Measurements from ENCODE around the gene ASTL. TPM values are rescaled to one million over a fixed set of nuclear protein-coding genes. Genes with fewer than 3 reads are reported as not detected.
"Not testable (repeated sequence)": the region's sequence is repeated elsewhere in the genome, so short reads cannot be mapped to it uniquely, and the experiment has no call there.

The ASTL gene
- total and polyA plus RNA-seq, 9 donors, result 0.09 to 0.24 (median 0.18) TPM; not detected in 5

- no peak overlapping the region for H3K27ac ChIP-seq (ENCODE audit: low read length)
- peak; percentile 49 for DNase-seq
- H3K27me3 ChIP-seq (ENCODE audit: control insufficient read depth, insufficient read depth, low read length), result no peaks in the 10 kb centered on the region
- WGBS (ENCODE audit: insufficient coverage), result 45% methylated on average over 16 of the region's 22 CpGs
- H3K36me3 ChIP-seq (ENCODE audit: control insufficient read depth, insufficient read depth, low read length), result no peaks in the 10 kb centered on the region
- peaks cover 26% of the 10 kb centered on the region for H3K4me1 ChIP-seq (ENCODE audit: control insufficient read depth, insufficient read depth, low read length)
- H3K9me3 ChIP-seq (replicated peaks; ENCODE audit: control insufficient read depth, low read depth, low read length), result no peaks in the 10 kb centered on the region
- no peak overlapping the region for H3K4me3 ChIP-seq (ENCODE audit: low read length)
Observed at GRCh38 chr2:96089356-96090195, 48.7 kb downstream of the ASTL start.

- 77% methylated on average over 13 of the region's 19 CpGs for WGBS (ENCODE audit: insufficient coverage)
- Histone ChIP-seq H3K4me1 (ENCODE audit: control insufficient read depth, insufficient read depth, low read length) (peaks cover 33% of the 10 kb centered on the region), H3K27me3 (ENCODE audit: control insufficient read depth, insufficient read depth, low read length) (no peaks in the 10 kb centered on the region), H3K36me3 (ENCODE audit: control insufficient read depth, insufficient read depth, low read length) (no peaks in the 10 kb centered on the region), H3K9me3 (replicated peaks; ENCODE audit: control insufficient read depth, low read depth, low read length) (no peaks in the 10 kb centered on the region), H3K27ac (ENCODE audit: low read length) (no peak overlapping the region), H3K4me3 (ENCODE audit: low read length) (no peak overlapping the region)
- DNase-seq, result no peak
Observed at GRCh38 chr2:96088340-96089335, 49.7 kb downstream of the ASTL start.

- H3K4me1 ChIP-seq (ENCODE audit: control insufficient read depth, insufficient read depth, low read length), result peaks cover 40% of the 10 kb centered on the region
- H3K27me3 ChIP-seq (ENCODE audit: control insufficient read depth, insufficient read depth, low read length), result no peaks in the 10 kb centered on the region
- no peak overlapping the region for H3K27ac ChIP-seq (ENCODE audit: low read length)
- H3K9me3 ChIP-seq (replicated peaks; ENCODE audit: control insufficient read depth, low read depth, low read length), result no peaks in the 10 kb centered on the region
- DNase-seq, result no peak
- H3K36me3 ChIP-seq (ENCODE audit: control insufficient read depth, insufficient read depth, low read length), result no peaks in the 10 kb centered on the region
- no CpG with 5 or more reads among the region's 2 CpGs for WGBS (ENCODE audit: insufficient coverage)
- H3K4me3 ChIP-seq (ENCODE audit: low read length), result no peak overlapping the region
Observed at GRCh38 chr2:96087130-96087529, 51.2 kb downstream of the ASTL start.

- Histone ChIP-seq H3K9me3 (replicated peaks; ENCODE audit: control insufficient read depth, low read depth, low read length) (no peaks in the 10 kb centered on the region), H3K27me3 (ENCODE audit: control insufficient read depth, insufficient read depth, low read length) (no peaks in the 10 kb centered on the region), H3K36me3 (ENCODE audit: control insufficient read depth, insufficient read depth, low read length) (no peaks in the 10 kb centered on the region), H3K4me1 (ENCODE audit: control insufficient read depth, insufficient read depth, low read length) (peaks cover 32% of the 10 kb centered on the region), H3K4me3 (ENCODE audit: low read length) (no peak overlapping the region), H3K27ac (ENCODE audit: low read length) (no peak overlapping the region)
- DNase-seq, result no peak
- WGBS (ENCODE audit: insufficient coverage), result 92% methylated on average over 9 of the region's 12 CpGs
Observed at GRCh38 chr2:96085541-96086355, 52.6 kb downstream of the ASTL start.

GRCh38 chr2:96084858-96085518 is 53.3 kb downstream of the ASTL start:
- not testable (repeated sequence) for H3K9me3 ChIP-seq (replicated peaks; ENCODE audit: control insufficient read depth, low read depth, low read length); H3K4me3 ChIP-seq (ENCODE audit: low read length); H3K27me3 ChIP-seq (ENCODE audit: control insufficient read depth, insufficient read depth, low read length); H3K27ac ChIP-seq (ENCODE audit: low read length); DNase-seq; H3K36me3 ChIP-seq (ENCODE audit: control insufficient read depth, insufficient read depth, low read length)
- peaks cover 27% of the 10 kb centered on the region for H3K4me1 ChIP-seq (ENCODE audit: control insufficient read depth, insufficient read depth, low read length)
- WGBS (ENCODE audit: insufficient coverage), result 63% methylated on average over 5 of the region's 7 CpGs

- no peak overlapping the region for H3K4me3 ChIP-seq (ENCODE audit: low read length)
- H3K27ac ChIP-seq (ENCODE audit: low read length), result no peak overlapping the region
- no peaks in the 10 kb centered on the region for H3K36me3 ChIP-seq (ENCODE audit: control insufficient read depth, insufficient read depth, low read length)
- no peaks in the 10 kb centered on the region for H3K27me3 ChIP-seq (ENCODE audit: control insufficient read depth, insufficient read depth, low read length)
- peaks cover 20% of the 10 kb centered on the region for H3K4me1 ChIP-seq (ENCODE audit: control insufficient read depth, insufficient read depth, low read length)
- DNase-seq, result no peak
- no peaks in the 10 kb centered on the region for H3K9me3 ChIP-seq (replicated peaks; ENCODE audit: control insufficient read depth, low read depth, low read length)
- 82% methylated on average over 20 of the region's 22 CpGs for WGBS (ENCODE audit: insufficient coverage)
Observed at GRCh38 chr2:96083989-96084857, 54.1 kb downstream of the ASTL start.

- 61% methylated on average over 4 of the region's 9 CpGs for WGBS (ENCODE audit: insufficient coverage)
- Histone ChIP-seq H3K4me1 (ENCODE audit: control insufficient read depth, insufficient read depth, low read length) (peaks cover 20% of the 10 kb centered on the region), H3K4me3 (ENCODE audit: low read length) (no peak overlapping the region), H3K27ac (ENCODE audit: low read length) (no peak overlapping the region), H3K36me3 (ENCODE audit: control insufficient read depth, insufficient read depth, low read length) (no peaks in the 10 kb centered on the region), H3K9me3 (replicated peaks; ENCODE audit: control insufficient read depth, low read depth, low read length) (no peaks in the 10 kb centered on the region), H3K27me3 (ENCODE audit: control insufficient read depth, insufficient read depth, low read length) (no peaks in the 10 kb centered on the region)
- peak; percentile 36 for DNase-seq
Observed at GRCh38 chr2:96083064-96083939, 55.0 kb downstream of the ASTL start.

- Histone ChIP-seq H3K9me3 (replicated peaks; ENCODE audit: control insufficient read depth, low read depth, low read length) (no peaks in the 10 kb centered on the region), H3K36me3 (ENCODE audit: control insufficient read depth, insufficient read depth, low read length) (no peaks in the 10 kb centered on the region), H3K4me3 (ENCODE audit: low read length) (no peak overlapping the region), H3K4me1 (ENCODE audit: control insufficient read depth, insufficient read depth, low read length) (peaks cover 20% of the 10 kb centered on the region), H3K27ac (ENCODE audit: low read length) (no peak overlapping the region), H3K27me3 (ENCODE audit: control insufficient read depth, insufficient read depth, low read length) (no peaks in the 10 kb centered on the region)
- DNase-seq, result peak; percentile 44
- WGBS (ENCODE audit: insufficient coverage), result 82% methylated on average over 13 of the region's 14 CpGs
Observed at GRCh38 chr2:96082211-96083063, 55.9 kb downstream of the ASTL start.

Measured in muscle of leg (tissue), 11 donors.